ENCODE results near the gene PIK3CD.

- TF ChIP-seq, protein P1, sequence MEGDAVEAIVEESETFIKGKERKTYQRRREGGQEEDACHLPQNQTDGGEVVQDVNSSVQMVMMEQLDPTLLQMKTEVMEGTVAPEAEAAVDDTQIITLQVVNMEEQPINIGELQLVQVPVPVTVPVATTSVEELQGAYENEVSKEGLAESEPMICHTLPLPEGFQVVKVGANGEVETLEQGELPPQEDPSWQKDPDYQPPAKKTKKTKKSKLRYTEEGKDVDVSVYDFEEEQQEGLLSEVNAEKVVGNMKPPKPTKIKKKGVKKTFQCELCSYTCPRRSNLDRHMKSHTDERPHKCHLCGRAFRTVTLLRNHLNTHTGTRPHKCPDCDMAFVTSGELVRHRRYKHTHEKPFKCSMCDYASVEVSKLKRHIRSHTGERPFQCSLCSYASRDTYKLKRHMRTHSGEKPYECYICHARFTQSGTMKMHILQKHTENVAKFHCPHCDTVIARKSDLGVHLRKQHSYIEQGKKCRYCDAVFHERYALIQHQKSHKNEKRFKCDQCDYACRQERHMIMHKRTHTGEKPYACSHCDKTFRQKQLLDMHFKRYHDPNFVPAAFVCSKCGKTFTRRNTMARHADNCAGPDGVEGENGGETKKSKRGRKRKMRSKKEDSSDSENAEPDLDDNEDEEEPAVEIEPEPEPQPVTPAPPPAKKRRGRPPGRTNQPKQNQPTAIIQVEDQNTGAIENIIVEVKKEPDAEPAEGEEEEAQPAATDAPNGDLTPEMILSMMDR (IDR thresholded peaks at IDR 0.05), result no peak
- no peak for TF ChIP-seq POLR2A (IDR thresholded peaks at IDR 0.05)
Measured at GRCh38 chr1:9731051-9731537, 79.6 kb downstream of the PIK3CD start.

All from vagina (tissue), 2 donors.